Panc1 (cell line): ENCODE results near the gene GRHPR. TPM values are rescaled to one million over a fixed set of nuclear protein-coding genes. Genes with fewer than 3 reads are reported as not detected.

ENCODE experiments used
- ATAC-seq: fragments of 200-7000 bp; cut with Tn5 transposase; 2 replicates; pipeline ENCODE4 v1.9.1; 2020; ENCODE audit warnings: mild to moderate bottlenecking, moderate library complexity
- BruUV-seq: library from RNA; stranded (reverse); fragments of 400-500 nt; replicated peaks from 2 replicates; lab custom pipeline; 2021; lab: Mats Ljungman, UMichigan
- CTCF ChIA-PET: fragments of 300-600 bp; sonication (Branson Sonifier 250); formaldehyde crosslinking; loops from one replicate; lab custom pipeline; 2022; ENCODE audit warnings: antibody characterized with exemption; lab: Charles Lee
- POLR2A ChIA-PET: fragments of 300-600 bp; sonication (Branson Sonifier 250); formaldehyde crosslinking; loops from one replicate; lab custom pipeline; 2022; ENCODE audit warnings: antibody characterized with exemption; lab: Charles Lee
- DNase-seq: peaks from one replicate; pipeline ENCODE4 v3.0.0-alpha.2; 2010; ENCODE audit warnings: low read depth, low spot score
- H3K27ac ChIP-seq: 2 replicates; pipeline ENCODE4 v1.5.1; 2011; ENCODE audit warnings: mild to moderate bottlenecking, low read length, inconsistent platforms
- H3K27me3 ChIP-seq: fragments of 200-500 bp; sonication (Bioruptor generic); 2 replicates; pipeline ENCODE4 v1.6.0; 2014; ENCODE audit warnings: low read length, inconsistent platforms; ENCODE audit not compliant: control insufficient read depth, insufficient read depth
- H3K36me3 ChIP-seq: fragments of 200-500 bp; sonication (Bioruptor generic); 2 replicates; pipeline ENCODE4 v1.5.1; 2014; ENCODE audit warnings: inconsistent platforms, mild to moderate bottlenecking, low read length, moderate library complexity; ENCODE audit not compliant: control insufficient read depth, insufficient read depth
- H3K4me1 ChIP-seq: 2 replicates; pipeline ENCODE4 v1.5.1; 2011; ENCODE audit warnings: inconsistent platforms, mild to moderate bottlenecking, low read length, moderate library complexity; ENCODE audit not compliant: control insufficient read depth, insufficient read depth
- H3K4me3 ChIP-seq, 2 experiments: 2 replicates each; pipeline ENCODE4 v1.5.1; 2011 to 2012; ENCODE audit warnings: low read depth in 2 of 2, low read length in 2 of 2, mild to moderate bottlenecking in 2 of 2, inconsistent platforms in 1 of 2, moderate library complexity in 1 of 2
- H3K9me3 ChIP-seq: fragments of 200-500 bp; sonication (Bioruptor generic); 2 replicates; pipeline ENCODE4 v1.5.1; 2014; ENCODE audit warnings: low read depth, mild to moderate bottlenecking, inconsistent platforms, low read length, moderate library complexity; ENCODE audit not compliant: control insufficient read depth, insufficient read depth
- POLR2AphosphoS5 ChIP-seq: IDR thresholded peaks from 2 replicates; pipeline ENCODE4 v1.6.1; 2012; ENCODE audit warnings: mild to moderate bottlenecking, low read depth, low read length, moderate library complexity
- SIN3A ChIP-seq: IDR thresholded peaks from 2 replicates; pipeline ENCODE4 v1.6.1; 2012; ENCODE audit warnings: low read depth, mild to moderate bottlenecking, low read length, moderate library complexity, borderline replicate concordance; ENCODE audit not compliant: insufficient read depth
- TCF7L2 ChIP-seq: IDR thresholded peaks from 2 replicates; pipeline ENCODE4 v1.6.1; 2011; ENCODE audit warnings: mild to moderate bottlenecking, low read depth, low read length, inconsistent platforms
- in situ Hi-C: cut with HindIII; loops from 2 replicates; pipeline ENCODE4 v1.10.0; 2016; ENCODE audit warnings: low sequenced_read_pairs, low pct_unique_long_range_greater_than_20kb
- intact Hi-C: fragments of 100-400 bp; cut with micrococcal nuclease; formaldehyde crosslinking; loops from one replicate; pipeline ENCODE4 v1.10.0; 2022; ENCODE audit not compliant: unreplicated experiment
- total RNA-seq: library from RNA; stranded (reverse); gene quantifications from one replicate; pipeline ENCODE4 v1.2.1, GENCODE V29; 2021; ENCODE audit not compliant: unreplicated experiment
- TF ChIP-seq, protein P1 (sequence below): fragments of 450-650 bp; IDR thresholded peaks from 2 replicates; pipeline ENCODE4 v1.5.1; 2017; ENCODE audit warnings: mild to moderate bottlenecking
- TF ChIP-seq, protein P2 (sequence below), 2 experiments: IDR thresholded peaks; 2 replicates each; pipeline ENCODE4 v1.6.1; 2011 to 2012; ENCODE audit warnings: low read depth in 2 of 2, control low read depth in 1 of 2, low read length in 1 of 2, mild to moderate bottlenecking in 1 of 2, moderate library complexity in 1 of 2; ENCODE audit not compliant: insufficient read depth in 1 of 2

GRHPR gene
- total RNA-seq, 1 experiment from 2014 or later: 238 TPM

DNA sequence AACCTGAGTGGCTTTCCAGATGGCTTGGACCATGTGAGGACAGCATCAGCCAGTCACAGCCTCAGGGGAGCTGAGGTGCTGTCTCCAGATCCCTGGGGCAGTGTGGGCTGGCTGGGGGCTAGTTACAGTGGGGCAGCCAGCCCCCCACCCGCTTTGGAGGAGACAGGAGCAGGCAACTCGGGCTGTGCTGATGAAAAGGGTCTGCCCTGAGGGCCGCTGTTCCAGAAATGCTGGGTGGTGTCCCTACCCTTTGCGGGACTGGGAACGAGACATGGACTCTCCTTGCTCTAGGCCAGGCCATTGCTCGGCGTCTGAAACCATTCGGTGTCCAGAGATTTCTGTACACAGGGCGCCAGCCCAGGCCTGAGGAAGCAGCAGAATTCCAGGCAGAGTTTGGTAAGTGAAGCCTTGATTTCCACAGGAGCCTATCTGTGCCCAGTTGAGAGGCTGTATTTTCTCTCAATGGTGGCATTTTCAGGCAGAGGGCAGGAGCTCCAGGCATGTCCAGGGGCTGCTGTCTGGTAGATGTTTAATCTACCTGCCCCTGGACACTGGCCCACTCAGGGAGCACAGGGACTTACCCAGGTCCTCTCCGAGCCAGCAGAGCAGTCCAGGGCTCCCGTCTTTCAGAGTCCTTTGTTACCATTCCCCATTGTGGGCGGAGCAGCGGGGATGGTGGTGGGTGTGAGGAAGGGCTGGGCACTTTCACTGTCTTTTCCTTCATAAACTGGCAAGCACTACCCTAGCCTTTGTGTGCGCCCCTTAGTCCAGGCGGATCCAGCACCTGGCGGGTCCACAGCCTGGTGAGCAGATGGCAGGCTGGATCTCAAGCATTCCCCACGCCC is 7.2 kb downstream of the GRHPR start:
- no peak overlapping the region for H3K4me3 ChIP-seq
- no peak for ATAC-seq
- H3K4me1 ChIP-seq: peaks cover 25% of the 10 kb centered on the region
- no TSS peak for BruUV-seq
- peaks cover 20% of the 10 kb centered on the region for H3K36me3 ChIP-seq
- ChIA-PET CTCF (interaction anchor here (0.6 kb wide), 1 partner anchor 135 kb away, joined by 3 read pairs; no protein-coding TSS in a partner anchor), POLR2A (interaction anchor here (0.7 kb wide), 1 partner anchor 53 kb away, joined by 4 read pairs; no protein-coding TSS in a partner anchor)
- intact Hi-C loops (no loop called here), in situ Hi-C loops (no loop called here)
- H3K27me3 ChIP-seq: no peaks in the 10 kb centered on the region
- TF ChIP-seq, protein P1, sequence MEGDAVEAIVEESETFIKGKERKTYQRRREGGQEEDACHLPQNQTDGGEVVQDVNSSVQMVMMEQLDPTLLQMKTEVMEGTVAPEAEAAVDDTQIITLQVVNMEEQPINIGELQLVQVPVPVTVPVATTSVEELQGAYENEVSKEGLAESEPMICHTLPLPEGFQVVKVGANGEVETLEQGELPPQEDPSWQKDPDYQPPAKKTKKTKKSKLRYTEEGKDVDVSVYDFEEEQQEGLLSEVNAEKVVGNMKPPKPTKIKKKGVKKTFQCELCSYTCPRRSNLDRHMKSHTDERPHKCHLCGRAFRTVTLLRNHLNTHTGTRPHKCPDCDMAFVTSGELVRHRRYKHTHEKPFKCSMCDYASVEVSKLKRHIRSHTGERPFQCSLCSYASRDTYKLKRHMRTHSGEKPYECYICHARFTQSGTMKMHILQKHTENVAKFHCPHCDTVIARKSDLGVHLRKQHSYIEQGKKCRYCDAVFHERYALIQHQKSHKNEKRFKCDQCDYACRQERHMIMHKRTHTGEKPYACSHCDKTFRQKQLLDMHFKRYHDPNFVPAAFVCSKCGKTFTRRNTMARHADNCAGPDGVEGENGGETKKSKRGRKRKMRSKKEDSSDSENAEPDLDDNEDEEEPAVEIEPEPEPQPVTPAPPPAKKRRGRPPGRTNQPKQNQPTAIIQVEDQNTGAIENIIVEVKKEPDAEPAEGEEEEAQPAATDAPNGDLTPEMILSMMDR: no peak
- TF ChIP-seq TCF7L2: no peak
- TF ChIP-seq POLR2AphosphoS5: no peak
- TF ChIP-seq, protein P2, sequence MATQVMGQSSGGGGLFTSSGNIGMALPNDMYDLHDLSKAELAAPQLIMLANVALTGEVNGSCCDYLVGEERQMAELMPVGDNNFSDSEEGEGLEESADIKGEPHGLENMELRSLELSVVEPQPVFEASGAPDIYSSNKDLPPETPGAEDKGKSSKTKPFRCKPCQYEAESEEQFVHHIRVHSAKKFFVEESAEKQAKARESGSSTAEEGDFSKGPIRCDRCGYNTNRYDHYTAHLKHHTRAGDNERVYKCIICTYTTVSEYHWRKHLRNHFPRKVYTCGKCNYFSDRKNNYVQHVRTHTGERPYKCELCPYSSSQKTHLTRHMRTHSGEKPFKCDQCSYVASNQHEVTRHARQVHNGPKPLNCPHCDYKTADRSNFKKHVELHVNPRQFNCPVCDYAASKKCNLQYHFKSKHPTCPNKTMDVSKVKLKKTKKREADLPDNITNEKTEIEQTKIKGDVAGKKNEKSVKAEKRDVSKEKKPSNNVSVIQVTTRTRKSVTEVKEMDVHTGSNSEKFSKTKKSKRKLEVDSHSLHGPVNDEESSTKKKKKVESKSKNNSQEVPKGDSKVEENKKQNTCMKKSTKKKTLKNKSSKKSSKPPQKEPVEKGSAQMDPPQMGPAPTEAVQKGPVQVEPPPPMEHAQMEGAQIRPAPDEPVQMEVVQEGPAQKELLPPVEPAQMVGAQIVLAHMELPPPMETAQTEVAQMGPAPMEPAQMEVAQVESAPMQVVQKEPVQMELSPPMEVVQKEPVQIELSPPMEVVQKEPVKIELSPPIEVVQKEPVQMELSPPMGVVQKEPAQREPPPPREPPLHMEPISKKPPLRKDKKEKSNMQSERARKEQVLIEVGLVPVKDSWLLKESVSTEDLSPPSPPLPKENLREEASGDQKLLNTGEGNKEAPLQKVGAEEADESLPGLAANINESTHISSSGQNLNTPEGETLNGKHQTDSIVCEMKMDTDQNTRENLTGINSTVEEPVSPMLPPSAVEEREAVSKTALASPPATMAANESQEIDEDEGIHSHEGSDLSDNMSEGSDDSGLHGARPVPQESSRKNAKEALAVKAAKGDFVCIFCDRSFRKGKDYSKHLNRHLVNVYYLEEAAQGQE (IDR thresholded peaks at IDR 0.05; ENCODE audit: insufficient read depth in 1 of 2, low read depth in 2 of 2, low read length in 1 of 2): no peak
- TF ChIP-seq SIN3A: no peak
- H3K27ac ChIP-seq: no peak overlapping the region
- H3K9me3 ChIP-seq: no peaks in the 10 kb centered on the region
- no peak for DNase-seq

DNA sequence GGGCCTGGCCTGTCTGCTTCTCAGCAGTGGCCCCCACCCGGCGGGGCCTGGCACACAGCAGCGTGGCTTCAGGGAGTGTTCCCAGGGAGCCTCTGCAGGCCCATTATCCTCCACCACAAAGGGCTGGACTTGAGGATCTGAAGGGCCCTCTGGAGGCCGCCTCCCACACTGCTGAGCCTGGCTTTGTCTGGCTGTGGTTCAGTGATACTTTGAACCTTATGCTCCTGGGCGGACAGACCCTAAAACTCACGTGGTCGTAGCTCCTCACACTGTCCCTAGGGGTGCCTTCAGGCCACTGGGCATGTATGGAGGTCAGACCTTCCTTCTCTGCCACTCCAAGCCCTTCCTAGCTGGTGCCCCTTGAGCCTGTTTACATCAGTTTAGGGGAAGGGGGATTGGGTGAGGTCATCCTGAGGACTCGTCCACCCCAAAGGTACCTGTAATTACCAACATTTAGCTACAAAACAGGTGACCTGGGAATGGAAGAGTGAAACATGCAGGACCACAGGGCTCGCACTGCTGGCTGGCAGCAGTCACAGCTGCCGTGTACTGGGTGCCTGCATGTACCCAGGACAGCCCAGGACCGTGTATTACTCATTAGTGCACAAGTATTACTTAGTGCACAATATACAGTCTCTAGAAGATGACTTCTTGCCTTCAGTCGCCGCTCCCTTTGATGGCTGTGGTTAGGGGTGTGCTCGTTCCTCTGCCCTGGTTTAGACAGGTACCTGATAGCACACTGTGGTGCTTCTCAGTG is 8.5 kb downstream of the GRHPR start:
- POLR2A ChIA-PET: no interaction called here
- TF ChIP-seq SIN3A: no peak
- TF ChIP-seq POLR2AphosphoS5: no peak
- TF ChIP-seq, protein P2 (IDR thresholded peaks at IDR 0.05; ENCODE audit: insufficient read depth in 1 of 2, low read depth in 2 of 2, low read length in 1 of 2): no peak
- TF ChIP-seq, protein P1: no peak
- no peak for TF ChIP-seq TCF7L2
- H3K36me3 ChIP-seq: peaks cover 19% of the 10 kb centered on the region
- ATAC-seq (peak; percentile 67), DNase-seq (no peak)
- no peak overlapping the region for H3K4me3 ChIP-seq
- BruUV-seq: no TSS peak
- CTCF ChIA-PET: interaction anchor here (0.6 kb wide), 1 partner anchor 133 kb away, joined by 3 read pairs; no protein-coding TSS in a partner anchor
- H3K4me1 ChIP-seq: peaks cover 19% of the 10 kb centered on the region
- intact Hi-C loops (no loop called here), in situ Hi-C loops (no loop called here)
- no peaks in the 10 kb centered on the region for H3K9me3 ChIP-seq
- H3K27ac ChIP-seq: peak overlapping the region; percentile 17; the same call in 1 of the 2 replicates
- H3K27me3 ChIP-seq: no peaks in the 10 kb centered on the region
